GM18868 (cell line): ENCODE data around the gene PGAP2.
"Not testable (repeated sequence)": the region's sequence is repeated elsewhere in the genome, so short reads cannot be mapped to it uniquely, and the experiment has no call there.

ENCODE experiments used
- ATAC-seq: cut with Tn5 transposase; IDR thresholded peaks from one replicate; pipeline ENCODE4 v1.9.1; 2021; ENCODE audit warnings: mild to moderate bottlenecking, moderate library complexity; ENCODE audit not compliant: unreplicated experiment

PGAP2 gene

DNA sequence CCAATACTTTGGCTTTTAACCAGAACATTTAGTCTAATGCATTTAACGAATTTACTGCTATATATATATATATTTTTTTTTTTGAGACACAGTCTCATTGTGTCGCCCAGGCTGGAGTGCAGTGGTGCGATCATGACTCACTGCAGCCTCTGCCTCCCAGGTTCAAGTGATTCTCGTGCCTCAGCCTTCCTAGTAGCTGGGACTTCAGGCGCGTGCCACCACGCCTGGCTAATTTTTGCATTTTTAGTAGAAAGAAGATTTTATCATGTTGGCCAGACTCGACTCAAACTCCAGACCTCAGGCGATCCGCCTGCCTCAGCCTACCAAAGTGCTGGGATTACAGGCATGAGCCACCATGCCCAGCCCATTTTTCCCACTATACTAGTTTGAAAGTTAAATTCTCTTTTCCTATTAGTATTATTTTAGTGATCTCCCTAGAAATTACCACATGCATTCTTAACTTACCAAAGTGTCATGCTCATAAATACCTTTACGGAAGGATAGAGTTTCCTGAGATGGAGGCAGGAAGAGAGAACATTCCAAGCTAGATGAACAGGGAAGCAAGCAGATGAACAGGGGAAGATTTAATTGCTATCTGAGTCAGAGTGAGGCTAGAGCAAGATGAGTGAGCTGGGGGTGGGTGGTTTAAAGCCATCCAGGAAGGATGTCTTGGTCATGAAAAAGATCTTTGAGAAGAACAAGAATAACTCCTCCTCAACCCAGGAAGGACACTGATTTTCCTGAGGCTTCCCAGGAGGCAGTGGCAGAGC is 4.4 kb upstream of the PGAP2 start:
- no peak for ATAC-seq

GRCh38 chr11:3808861-3809623 is 682 bp downstream of the PGAP2 start:
- ATAC-seq, result peak; percentile 81

- ATAC-seq, result no peak
Measured at GRCh38 chr11:3809624-3809928, 1.2 kb downstream of the PGAP2 start.

DNA sequence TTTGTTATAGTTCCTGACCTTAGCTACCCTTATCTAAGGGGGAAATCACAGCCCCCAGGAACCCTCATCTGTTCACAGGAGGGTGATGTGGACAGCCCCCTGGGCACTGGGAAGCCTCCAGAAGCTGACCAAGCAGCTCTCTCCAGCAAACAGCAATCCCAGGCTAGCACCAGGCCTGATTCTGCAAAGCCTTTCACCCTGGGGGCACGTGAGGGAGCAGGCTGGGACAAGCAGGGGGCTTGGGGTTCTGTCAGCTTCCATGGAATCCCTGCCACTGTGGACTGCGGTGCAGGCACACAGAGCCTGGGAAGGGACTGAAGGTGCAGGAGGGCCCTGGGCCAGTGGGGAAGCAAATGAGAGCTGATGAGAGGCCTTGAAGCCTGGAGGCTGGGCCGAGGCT is 2.1 kb downstream of the PGAP2 start:
- ATAC-seq, result no peak

- no peak for ATAC-seq
Measured at GRCh38 chr11:3810951-3811350, 2.6 kb downstream of the PGAP2 start.

DNA sequence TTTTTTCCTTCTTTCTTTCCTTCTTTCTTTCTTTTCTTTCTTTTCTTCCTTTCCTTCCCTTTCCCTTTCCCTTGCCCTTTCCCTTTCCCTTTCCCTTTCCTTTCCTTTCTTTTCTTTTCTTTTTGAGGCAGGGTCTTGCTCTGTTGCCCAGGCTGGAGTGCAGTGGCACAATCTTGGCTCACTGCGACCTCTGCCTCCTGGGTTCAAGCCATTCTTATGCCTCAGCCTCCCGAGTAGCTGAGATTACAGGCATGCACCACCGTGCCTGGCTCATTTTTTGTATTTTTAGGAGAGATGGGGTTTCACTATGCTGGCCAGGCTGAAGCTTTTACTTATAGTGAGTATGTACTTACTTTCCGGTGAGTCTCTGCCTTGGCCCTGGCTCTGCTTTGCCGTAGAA is 6.5 kb downstream of the PGAP2 start:
- ATAC-seq, result not testable (repeated sequence)

DNA sequence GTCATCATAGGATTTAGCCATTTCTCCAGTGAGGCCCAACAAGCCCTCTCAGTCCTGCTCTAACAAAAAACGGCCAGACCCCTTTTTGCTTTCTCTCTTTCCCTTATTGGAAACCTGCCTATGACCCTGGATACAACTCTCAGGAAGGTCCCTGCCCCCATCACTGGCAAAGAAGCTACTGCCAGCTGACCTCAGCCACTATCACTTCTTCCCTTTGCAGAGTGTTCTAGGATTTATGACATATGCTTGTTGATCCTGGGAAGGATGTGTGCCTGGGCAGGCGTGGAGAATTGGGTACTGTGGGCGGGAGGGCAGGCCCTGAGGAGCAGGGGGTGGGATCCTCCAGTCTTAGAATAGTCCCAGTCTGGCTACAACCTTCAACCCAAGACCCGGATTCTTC is 7.5 kb downstream of the PGAP2 start:
- ATAC-seq, result no peak

DNA sequence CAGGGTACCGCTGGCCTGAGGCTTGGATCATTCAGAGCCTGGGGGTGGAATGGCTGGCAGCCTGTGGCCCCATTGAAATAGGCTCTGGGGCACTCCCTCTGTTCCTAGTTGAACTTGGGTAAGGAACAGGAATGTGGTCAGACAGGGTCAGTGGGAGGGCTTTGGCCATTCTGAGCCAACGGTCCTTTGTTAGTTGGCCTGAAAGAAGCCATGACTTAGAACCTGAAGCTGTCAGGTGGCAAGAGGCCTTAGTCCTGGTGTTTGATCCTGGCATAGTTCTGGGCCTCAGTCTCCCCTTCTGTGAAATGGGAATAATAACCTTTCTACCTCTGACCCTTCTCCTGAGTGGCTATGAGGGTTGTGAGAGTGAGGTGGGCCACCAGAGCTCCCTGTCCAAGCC is 8.3 kb downstream of the PGAP2 start:
- ATAC-seq, result no peak

GRCh38 chr11:3817181-3817800 is 8.9 kb downstream of the PGAP2 start:
- ATAC-seq, result no peak

- ATAC-seq, result no peak
Measured at GRCh38 chr11:3820971-3821370, 12.6 kb downstream of the PGAP2 start.

GRCh38 chr11:3822312-3822711 is 14.0 kb downstream of the PGAP2 start:
- no peak for ATAC-seq

DNA sequence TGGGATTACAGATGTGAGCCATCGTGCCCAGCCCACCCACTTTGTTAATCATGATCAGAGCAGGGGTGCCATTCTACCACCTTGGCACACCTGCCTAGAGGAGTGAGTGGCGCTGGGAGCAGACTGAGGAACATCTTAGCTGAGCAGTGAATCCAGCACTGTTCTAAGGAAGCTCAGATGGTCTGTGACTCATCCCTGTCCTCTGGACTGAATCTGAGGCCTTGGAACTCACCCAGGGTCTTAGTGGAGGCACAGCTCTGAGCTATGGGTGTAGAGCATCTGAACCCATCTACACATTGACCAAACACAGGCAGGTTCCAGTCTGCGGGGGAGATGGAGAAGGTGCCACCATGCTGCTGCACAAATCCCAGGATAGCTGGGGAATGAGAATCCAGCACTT is 14.9 kb downstream of the PGAP2 start:
- no peak for ATAC-seq

GRCh38 chr11:3823762-3824506 is 15.6 kb downstream of the PGAP2 start:
- ATAC-seq, result no peak

GRCh38 chr11:3824714-3825472 is 16.5 kb downstream of the PGAP2 start:
- ATAC-seq, result peak; percentile 94

DNA sequence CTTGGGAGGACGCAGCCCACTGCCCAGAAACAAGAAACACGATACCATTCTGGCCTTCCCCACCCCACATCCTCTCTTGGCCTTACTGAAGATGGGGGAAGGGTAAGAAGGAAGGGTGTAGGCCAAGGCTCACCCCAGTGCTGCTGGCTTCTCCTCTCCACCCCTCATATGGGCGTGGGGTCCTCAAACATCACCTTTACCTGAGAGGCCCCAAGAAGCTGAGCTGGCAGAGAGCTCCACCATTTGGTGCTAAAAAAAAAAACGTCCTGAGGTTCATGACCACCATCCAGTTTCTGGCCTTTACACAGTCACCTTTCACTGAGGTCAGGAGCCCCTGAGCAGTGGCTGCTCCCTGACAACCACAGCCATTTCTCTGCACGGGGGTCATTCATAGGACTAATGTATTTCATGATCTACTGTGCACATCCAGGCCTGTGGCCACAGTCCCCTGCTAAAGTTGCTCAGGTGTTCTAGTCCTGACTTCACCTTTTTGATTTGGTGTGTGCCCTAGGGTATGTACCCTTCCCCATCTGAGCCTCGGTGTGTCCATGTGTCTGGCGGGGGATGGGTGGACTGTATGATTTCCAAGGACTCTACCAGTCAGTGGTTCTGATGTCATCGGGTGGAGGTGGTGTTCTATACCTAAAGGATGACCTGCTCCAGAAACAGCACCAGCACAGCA is 17.3 kb downstream of the PGAP2 start:
- no peak for ATAC-seq

- no peak for ATAC-seq
Measured at GRCh38 chr11:3826721-3827120, 18.4 kb downstream of the PGAP2 start.

GRCh38 chr11:3827434-3828186 is 19.2 kb downstream of the PGAP2 start:
- no peak for ATAC-seq

GRCh38 chr11:3830088-3830487 is 21.7 kb downstream of the PGAP2 start:
- no peak for ATAC-seq

DNA sequence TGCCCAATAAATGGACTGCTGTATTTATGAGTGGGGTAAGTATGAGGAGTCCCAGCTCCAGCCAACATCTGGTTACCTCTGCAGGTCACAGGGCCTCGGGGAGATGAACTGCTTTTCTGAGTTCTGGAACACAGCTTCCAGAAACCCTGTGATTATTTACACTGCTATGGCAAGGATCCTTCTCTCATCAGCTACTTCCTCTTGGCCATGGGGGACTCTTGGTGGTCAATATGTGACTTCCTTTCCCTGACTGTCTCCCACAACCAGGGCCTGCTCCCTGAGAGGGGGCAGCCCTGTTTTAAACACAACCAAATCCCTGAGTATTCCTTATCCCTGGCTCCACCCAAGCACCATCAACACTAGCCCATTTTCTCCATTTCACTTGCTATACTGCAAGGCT is 22.4 kb downstream of the PGAP2 start:
- no peak for ATAC-seq
